NCI-H2029 treated with DMSO at 0.1 percent for 48 hours (cell line): ENCODE results near the gene UNC5C.

Experiments used
- DNase-seq: peaks from one replicate; lab custom pipeline; 2025; lab: John Stamatoyannopoulos, UW

UNC5C gene

GRCh38 chr4:95465010-95465409 lies 83.8 kb downstream of the UNC5C start:
- DNase-seq: no peak

DNA sequence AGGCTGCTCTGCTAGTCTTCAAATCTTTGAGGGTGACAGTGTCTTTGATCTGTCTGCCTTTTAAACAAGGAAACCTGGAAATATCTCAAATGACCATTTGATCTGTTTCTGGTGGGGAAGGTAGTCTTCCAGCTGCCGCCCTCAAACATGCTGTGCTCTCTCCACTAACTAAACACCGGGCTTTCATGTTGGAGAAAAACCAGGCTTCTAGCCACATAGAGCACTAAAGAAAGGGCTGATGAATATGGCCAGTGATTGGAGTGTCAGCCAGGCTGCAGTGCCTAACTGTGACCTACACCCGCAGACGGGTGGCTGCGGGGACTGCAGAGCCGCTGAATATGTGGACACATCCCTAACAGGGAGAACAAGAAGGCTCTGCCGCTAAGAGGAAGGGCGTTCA lies 85.9 kb downstream of the UNC5C start:
- DNase-seq: no peak

DNA sequence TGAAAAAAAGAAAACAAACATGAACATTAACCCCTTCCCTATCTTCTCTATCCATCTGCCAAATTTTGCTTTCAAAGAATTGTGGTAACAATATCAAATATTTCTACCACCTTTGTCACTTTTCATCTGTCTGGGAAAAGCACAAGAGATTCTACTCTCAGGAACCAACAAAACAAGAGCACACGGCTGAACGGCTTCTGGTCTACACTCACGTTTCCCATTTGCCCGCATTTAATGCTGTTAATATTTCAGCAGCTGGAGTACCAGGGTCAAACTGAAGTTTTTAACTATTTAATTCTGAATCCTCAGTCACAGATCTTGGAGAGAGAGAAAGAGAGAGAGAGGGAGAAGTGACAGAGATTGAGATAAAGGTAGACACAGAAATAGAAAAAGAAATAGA lies 91.4 kb downstream of the UNC5C start:
- DNase-seq: no peak

DNA sequence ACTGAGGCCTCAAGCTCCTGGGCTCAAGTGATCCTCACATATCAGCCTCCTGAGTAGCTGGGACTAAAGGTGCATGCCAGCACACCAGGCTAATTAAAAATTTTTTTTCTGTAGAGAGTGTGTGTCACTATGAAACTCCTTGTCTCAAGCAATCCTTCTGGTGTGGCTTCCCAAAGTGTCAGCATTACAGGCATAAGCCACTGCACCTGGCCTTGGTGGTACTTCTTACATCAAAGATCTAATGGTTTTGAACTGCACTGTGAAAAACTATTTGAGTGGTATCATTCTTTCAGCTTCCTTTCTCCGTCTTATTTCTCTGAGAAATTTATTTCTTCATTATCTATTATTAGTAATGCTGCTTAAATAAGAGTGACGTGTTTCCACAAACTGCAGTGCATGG lies 98.5 kb downstream of the UNC5C start:
- no peak for DNase-seq

DNA sequence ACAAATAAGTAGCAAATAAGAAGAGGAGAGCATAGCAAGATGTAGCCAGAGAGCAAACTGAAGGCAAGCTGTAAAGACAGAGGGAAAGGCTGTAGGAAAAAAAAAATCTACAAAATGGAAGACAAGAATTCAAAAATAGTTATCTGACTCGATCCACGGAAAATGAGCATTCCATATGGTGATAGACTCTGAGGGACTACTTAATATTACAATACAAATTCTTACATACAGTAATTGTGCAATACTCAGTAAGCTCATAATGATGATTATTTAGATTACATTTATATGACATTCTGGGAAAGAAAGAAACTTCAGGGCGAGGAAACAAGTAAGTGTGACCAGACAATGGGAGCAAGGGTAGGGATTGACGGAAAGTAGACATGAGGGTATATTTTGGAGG lies 102.6 kb downstream of the UNC5C start:
- DNase-seq: no peak

DNA sequence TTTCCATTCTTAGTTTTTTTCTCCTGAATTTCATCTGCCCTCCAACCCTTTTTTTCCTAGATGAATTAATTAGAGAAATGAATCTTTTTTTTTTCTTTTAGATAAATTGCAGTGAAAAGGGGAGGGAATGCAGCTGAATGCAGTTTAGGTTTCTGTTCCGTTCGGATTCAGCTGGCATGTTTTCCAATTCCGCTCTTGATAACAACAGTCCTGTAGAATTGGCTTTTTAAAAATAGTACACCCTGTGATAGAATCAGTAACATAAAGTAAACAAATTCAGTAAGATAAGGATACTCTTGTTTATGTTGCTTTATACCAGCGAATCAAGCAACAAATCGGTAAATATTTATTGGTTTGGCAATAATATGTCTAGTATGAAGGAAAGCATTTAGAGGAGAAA lies 103.5 kb downstream of the UNC5C start:
- DNase-seq: no peak

- no peak for DNase-seq
Observed at GRCh38 chr4:95444812-95445211, 104.0 kb downstream of the UNC5C start.

DNA sequence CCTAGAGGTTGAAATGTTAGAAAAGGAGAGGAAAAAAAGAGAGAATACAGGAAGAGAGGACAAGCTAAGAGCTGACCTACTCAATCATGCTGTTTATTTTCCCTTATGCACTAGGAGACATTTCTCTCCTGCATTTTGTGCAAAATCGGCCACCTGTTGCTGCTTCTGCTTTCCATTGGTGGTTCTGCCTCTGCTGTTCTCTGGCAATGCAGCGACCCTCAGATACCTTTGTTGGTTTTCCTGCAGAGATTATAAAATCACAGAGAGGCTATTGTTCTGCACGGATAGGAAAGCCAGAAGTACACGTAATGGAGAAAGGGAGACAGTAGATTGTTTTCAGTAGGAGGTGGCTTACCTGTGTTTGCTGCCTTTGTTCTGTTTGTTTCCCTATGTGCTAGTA lies 108.9 kb downstream of the UNC5C start:
- DNase-seq: no peak

DNA sequence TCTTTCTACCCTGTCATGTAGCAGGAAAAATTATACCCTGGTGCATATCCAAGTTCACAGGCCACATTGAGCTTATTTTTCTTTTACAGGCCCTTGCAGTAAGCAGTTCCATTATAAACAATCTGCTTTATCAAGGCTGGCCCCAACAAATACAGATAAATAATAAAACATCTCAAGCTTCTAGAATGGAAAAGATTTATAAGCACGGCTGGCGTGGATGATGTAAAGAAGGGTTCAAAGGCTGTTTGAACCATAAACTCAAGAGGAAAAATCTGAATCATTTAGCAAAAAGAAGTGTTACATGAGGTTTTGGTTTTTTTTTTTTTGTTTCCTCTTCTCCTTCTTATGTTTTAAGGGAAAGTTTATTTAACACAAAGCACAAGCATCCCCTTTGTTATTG lies 109.7 kb downstream of the UNC5C start:
- DNase-seq: no peak

- no peak for DNase-seq
Observed at GRCh38 chr4:95432466-95432865, 116.3 kb downstream of the UNC5C start.

- no peak for DNase-seq
Observed at GRCh38 chr4:95431678-95432077, 117.1 kb downstream of the UNC5C start.

GRCh38 chr4:95429416-95429815 lies 119.4 kb downstream of the UNC5C start:
- DNase-seq: no peak

DNA sequence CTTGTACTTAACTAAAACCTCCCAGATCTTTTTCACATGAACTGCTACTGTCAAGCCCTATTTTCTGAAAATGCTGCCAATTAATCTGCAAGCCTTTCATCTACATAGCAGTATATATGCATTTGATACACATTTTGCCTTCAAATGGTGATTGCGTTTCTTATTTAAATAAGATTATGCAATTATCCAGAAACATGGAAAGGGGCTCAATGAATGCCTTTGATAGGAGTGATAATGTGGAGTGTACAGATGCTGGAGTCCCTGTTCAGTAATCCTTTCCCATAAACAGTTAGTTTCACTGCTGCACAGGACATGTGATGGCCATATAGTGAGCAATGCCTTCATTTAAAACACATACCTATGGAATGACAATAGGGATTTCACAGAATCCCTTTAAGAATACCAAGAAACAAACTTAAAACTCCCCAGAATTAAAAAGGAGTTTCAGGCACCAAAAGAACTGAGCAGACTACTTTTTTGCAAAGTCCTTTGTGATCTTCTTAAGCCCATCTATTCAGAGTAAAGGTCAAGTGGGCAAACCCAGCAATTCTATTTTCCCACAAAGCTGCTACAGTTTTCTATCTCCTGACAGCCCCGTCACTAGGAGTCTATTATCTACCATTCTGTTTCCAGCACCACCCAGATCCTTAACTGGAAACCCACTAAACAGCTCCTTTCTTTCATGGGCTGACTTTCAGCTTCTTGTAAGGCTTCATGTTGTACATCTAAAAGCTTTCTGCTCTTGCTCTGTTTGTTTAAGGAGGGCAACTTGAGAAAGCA lies 120.3 kb downstream of the UNC5C start:
- DNase-seq: no peak

- no peak for DNase-seq
Observed at GRCh38 chr4:95426455-95426854, 122.3 kb downstream of the UNC5C start.

GRCh38 chr4:95422436-95422835 lies 126.3 kb downstream of the UNC5C start:
- DNase-seq: no peak

- DNase-seq: no peak
Observed at GRCh38 chr4:95421869-95422268, 126.9 kb downstream of the UNC5C start.

DNA sequence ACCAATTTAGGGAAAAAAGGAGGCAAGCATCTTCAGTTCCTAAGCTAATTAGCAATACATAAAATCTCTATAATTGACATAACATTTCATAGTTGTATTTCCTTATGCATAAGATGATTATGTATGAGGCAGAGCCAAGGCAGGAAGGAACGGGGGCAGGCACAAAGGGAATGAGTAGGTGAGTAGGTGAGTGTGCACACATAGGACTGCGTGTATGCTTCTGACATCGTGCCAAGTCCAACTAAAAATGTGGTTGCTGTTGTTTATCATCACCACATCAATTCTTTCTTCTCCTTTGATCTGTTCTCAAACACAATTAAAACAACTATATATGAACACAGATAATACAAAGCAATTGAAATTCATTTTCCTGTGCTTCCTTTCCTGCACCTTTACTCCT lies 131.2 kb downstream of the UNC5C start:
- no peak for DNase-seq

GRCh38 chr4:95415346-95415771 lies 133.4 kb downstream of the UNC5C start:
- no peak for DNase-seq

DNA sequence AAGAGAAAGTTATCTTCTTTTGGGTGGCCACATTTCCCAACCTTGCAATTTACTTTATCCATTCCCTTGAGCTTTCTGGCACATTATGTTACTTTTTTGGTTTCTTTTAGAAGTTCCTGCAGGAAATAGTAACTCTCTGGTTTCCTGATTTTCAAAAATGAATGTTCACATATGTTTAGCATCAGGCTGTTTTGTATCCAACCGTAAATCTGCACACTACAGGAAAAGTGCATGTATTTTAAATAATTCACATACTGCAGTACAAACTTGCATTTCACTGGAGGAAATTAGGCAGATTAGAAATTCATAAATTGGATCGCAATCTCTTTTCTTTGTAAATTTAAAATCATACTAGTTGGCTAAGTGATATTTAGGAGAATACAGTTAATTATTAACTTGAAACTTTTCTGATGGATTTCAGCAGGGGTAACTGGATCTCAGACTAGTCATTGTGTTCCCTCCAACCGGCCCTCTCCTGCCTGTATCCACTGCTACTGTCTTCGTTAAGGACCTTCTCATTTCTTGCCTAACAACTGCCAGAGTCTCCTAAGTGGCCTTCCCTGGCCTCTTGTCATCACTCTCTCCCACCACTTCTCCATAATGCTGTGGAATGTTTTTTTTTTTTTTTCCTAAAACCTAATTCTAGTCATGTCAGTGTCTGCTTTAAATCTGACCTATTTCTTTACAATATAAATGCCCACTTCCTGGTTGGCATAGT lies 137.2 kb downstream of the UNC5C start:
- DNase-seq: no peak

DNA sequence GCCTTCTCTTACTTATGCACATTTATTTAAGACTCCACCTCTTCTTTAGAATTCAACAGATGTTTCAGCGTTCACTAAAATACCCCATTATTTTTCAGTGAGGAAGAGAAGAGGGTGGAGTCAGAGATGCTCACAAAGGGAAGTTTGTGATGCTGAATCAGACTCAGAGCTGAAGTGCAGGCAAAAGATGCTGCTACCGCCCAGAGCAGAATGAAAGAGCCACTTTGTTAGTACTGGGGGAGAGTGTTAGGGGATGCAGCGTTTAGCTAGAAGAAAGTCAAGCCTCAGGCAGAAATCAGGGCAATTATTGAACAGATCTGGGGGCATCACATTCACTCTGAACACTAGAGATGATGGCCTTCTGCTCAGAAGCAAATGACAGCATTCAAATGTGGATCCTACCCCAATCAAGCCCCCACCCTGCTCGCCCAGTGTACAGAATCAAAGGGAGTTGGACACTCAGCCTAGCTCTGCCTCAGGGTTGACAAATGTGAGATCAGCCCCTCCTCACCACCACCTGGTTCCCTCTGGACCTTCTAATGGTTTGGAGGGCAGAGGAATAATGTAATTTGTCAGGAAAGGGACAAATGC lies 138.3 kb downstream of the UNC5C start:
- DNase-seq: no peak

- DNase-seq: no peak
Observed at GRCh38 chr4:95409750-95410149, 139.0 kb downstream of the UNC5C start.

DNA sequence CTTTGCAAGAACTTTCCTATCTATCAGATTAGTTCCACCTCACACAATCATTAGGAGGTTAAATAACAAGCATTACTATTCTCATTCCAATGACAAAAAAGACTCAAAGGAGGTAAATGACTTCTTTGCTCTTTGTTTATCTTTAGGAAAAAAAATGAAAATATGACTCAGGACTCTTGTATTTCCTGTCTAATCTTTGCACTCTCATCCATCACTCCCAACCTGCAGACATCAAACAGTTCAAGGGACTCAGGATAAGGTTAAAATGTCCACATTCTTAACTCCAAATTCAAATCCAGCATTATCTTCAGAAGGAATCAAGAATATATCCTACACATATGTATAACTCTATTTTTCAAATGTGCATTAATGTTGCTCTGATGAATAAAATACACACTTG lies 139.6 kb downstream of the UNC5C start:
- no peak for DNase-seq

- DNase-seq: no peak
Observed at GRCh38 chr4:95402299-95402698, 146.5 kb downstream of the UNC5C start.
